Natural killer cell (primary cell): ENCODE results near the gene SHISA8. TPM values are rescaled to one million over a fixed set of nuclear protein-coding genes. Genes with fewer than 3 reads are reported as not detected.

Source experiments
- ATAC-seq, 3 donors: fragments of 150-1000 bp in 2 of 3; fragments of 200-7000 bp in 1 of 3; cut with Tn5 transposase; 1 replicate in 1 of 3; 2 replicates in 2 of 3; pipeline ENCODE4 v1.10.0; 2021; ENCODE audit warnings: mild to moderate bottlenecking in 2 of 3, moderate library complexity in 2 of 3
- DNase-seq, 2 donors: peaks; one replicate each; pipeline versions ENCODE4 v3.0.0 to v3.0.0-alpha.2; 2013 to 2021; ENCODE audit warnings: mixed read lengths in 1 of 2
- H3K27ac ChIP-seq: one replicate; pipeline ENCODE4 v1.5.1; 2013; ENCODE audit warnings: mild to moderate bottlenecking, low read length
- H3K27me3 ChIP-seq: one replicate; pipeline ENCODE4 v1.6.1; 2013; ENCODE audit warnings: low read length; ENCODE audit not compliant: control insufficient read depth, insufficient read depth
- H3K36me3 ChIP-seq: one replicate; pipeline ENCODE4 v1.6.1; 2013; ENCODE audit warnings: low read length; ENCODE audit not compliant: control insufficient read depth, insufficient read depth
- H3K4me1 ChIP-seq: one replicate; pipeline ENCODE4 v1.6.1; 2013; ENCODE audit warnings: low read length; ENCODE audit not compliant: control insufficient read depth, insufficient read depth
- H3K4me3 ChIP-seq: one replicate; pipeline ENCODE4 v1.5.1; 2013; ENCODE audit warnings: low read length
- H3K9me3 ChIP-seq: one replicate; pipeline ENCODE4 v1.6.1; 2013; ENCODE audit warnings: low read length; ENCODE audit not compliant: control insufficient read depth, insufficient read depth
- H3K27ac Mint-ChIP-seq, 2 donors: one replicate each; pipeline ENCODE4 v1.8.0; 2022; ENCODE audit warnings: mild to moderate bottlenecking in 2 of 2, mixed read lengths in 2 of 2, moderate library complexity in 1 of 2
- H3K27me3 Mint-ChIP-seq, 2 donors: one replicate each; pipeline ENCODE4 v1.8.0; 2022; ENCODE audit warnings: low read depth in 2 of 2, mixed read lengths in 2 of 2
- H3K36me3 Mint-ChIP-seq: one replicate; pipeline ENCODE4 v1.8.0; 2022; ENCODE audit warnings: mixed read lengths
- H3K4me1 Mint-ChIP-seq, 2 donors: one replicate each; pipeline ENCODE4 v1.8.0; 2022; ENCODE audit warnings: mixed read lengths in 2 of 2
- H3K4me3 Mint-ChIP-seq: one replicate; pipeline ENCODE4 v1.8.0; 2022; ENCODE audit warnings: mild to moderate bottlenecking, moderate library complexity, mixed read lengths
- H3K9me3 Mint-ChIP-seq, 2 donors: one replicate each; pipeline ENCODE4 v1.8.0; 2022; ENCODE audit warnings: mixed read lengths in 2 of 2
- CTCF ChIP-seq: fragments of 200-600 bp; IDR thresholded peaks from one replicate; pipeline ENCODE4 v1.8.0; 2022; ENCODE audit warnings: antibody characterized with exemption
- WGBS: methylation state at CpG from one replicate; pipeline ENCODE4 v1.1.7; 2013; ENCODE audit warnings: missing lambda C conversion rate; ENCODE audit not compliant: insufficient coverage; 5-methylcytosine and 5-hydroxymethylcytosine counted together
- intact Hi-C: fragments of 100-400 bp; cut with micrococcal nuclease; formaldehyde crosslinking; loops from one replicate; pipeline ENCODE4 v1.14.2; 2022
- total RNA-seq, 4 donors: library from RNA; stranded (reverse); fragments of 120-200 nt in 1 of 4; gene quantifications; one replicate each; pipeline versions ENCODE4 v1.2.3 to v1.2.4, GENCODE V29; 2013 to 2022

SHISA8 gene
- total RNA-seq, 3 donors from 2014 or later (not counting 1 experiment from before 2014, with no cell fraction given): 0.24 TPM; not detected in 2

- H3K27ac ChIP-seq: peak within 1 kb of the TSS; percentile 36
Observed at GRCh38 chr22:41946629-41947423, 32.0 kb upstream of the SHISA8 start, which contains the start of gene CENPM. CENPM (minus strand) TSS chr22:41947152; CDS start chr22:41947076, 76 bp downstream.

GRCh38 chr22:41943661-41944209, 28.9 kb upstream of the SHISA8 start:
- intact Hi-C loops: no loop called here
- H3K36me3 ChIP-seq: no peaks in the 10 kb centered on the region
- H3K4me1 Mint-ChIP-seq: peaks cover 21 to 40% of the 10 kb centered on the region in 2 donors
- DNase-seq (peak in 1 of 2 donors; percentile 6), ATAC-seq (no peak)
- peaks cover 50% of the 10 kb centered on the region for H3K4me1 ChIP-seq
- no peaks in the 10 kb centered on the region for H3K27me3 ChIP-seq
- no peak overlapping the region for H3K4me3 ChIP-seq
- H3K27me3 Mint-ChIP-seq: no peaks in the 10 kb centered on the region
- no peak overlapping the region for H3K27ac ChIP-seq
- no peak overlapping the region for H3K27ac Mint-ChIP-seq
- H3K9me3 ChIP-seq: no peaks in the 10 kb centered on the region
- WGBS: 92% methylated on average over 7 of the region's 9 CpGs
- peak overlapping the region; percentile 45 for H3K4me3 Mint-ChIP-seq
- H3K9me3 Mint-ChIP-seq: no peaks in the 10 kb centered on the region
- no peaks in the 10 kb centered on the region for H3K36me3 Mint-ChIP-seq
- TF ChIP-seq CTCF: no peak

More at GRCh38 chr22:41946629-41947423, 32.0 kb upstream of the SHISA8 start, which contains the start of gene CENPM:
- Mint-ChIP-seq H3K9me3 (no peaks in the 10 kb centered on the region), H3K27me3 (no peaks in the 10 kb centered on the region), H3K27ac (peak within 1 kb of the TSS; percentile 36 to 76), H3K4me3 (peak within 1 kb of the TSS; percentile 89), H3K4me1 (peaks cover 8 to 17% of the 10 kb centered on the region in 2 donors), H3K36me3 (no peaks in the 10 kb centered on the region)
- intact Hi-C loops: loop anchor here (2.0 kb wide), 1 partner anchor 114 kb away; the partner anchor contains the start of gene SREBF2
- peaks cover 21% of the 10 kb centered on the region for H3K4me1 ChIP-seq
- 1% methylated on average over 56 of the region's 56 CpGs for WGBS
- DNase-seq (peak; percentile 82 to 89), ATAC-seq (peak; percentile 93 to 94 (median 94))
- no peaks in the 10 kb centered on the region for H3K9me3 ChIP-seq
- no peaks in the 10 kb centered on the region for H3K27me3 ChIP-seq
- no peaks in the 10 kb centered on the region for H3K36me3 ChIP-seq
- TF ChIP-seq CTCF: no peak
- peak within 1 kb of the TSS; percentile 63 for H3K4me3 ChIP-seq

GRCh38 chr22:41940832-41941765, 26.2 kb upstream of the SHISA8 start:
- intact Hi-C loops: loop anchor here (1.0 kb wide), 4 partner anchors 119 to 275 kb away; no protein-coding TSS in a partner anchor
- H3K36me3 ChIP-seq: no peaks in the 10 kb centered on the region
- H3K27ac ChIP-seq: peak overlapping the region; percentile 98
- no peaks in the 10 kb centered on the region for H3K27me3 ChIP-seq
- Mint-ChIP-seq H3K27ac (peak overlapping the region; percentile 83 to 91), H3K9me3 (no peaks in the 10 kb centered on the region), H3K27me3 (no peaks in the 10 kb centered on the region), H3K4me1 (peaks cover 19 to 29% of the 10 kb centered on the region in 2 donors), H3K4me3 (no peak overlapping the region), H3K36me3 (no peaks in the 10 kb centered on the region)
- DNase-seq (peak; percentile 83 to 94), ATAC-seq (peak; percentile 86 to 91 (median 88))
- TF ChIP-seq CTCF: peak; percentile 88
- H3K4me3 ChIP-seq: no peak overlapping the region
- no peaks in the 10 kb centered on the region for H3K9me3 ChIP-seq
- peaks cover 57% of the 10 kb centered on the region for H3K4me1 ChIP-seq
- 46% methylated on average over 13 of the region's 13 CpGs for whole genome bisulfite sequencing
